Stimulated activated CD4-positive, alpha-beta T cell treated with anti-CD3 and anti-CD28 coated beads, Interleukin-1b, Interleukin-23, amount 100 ng/mL, for 24 hours (primary cell): Measurements from ENCODE around the gene MYO10.

Experiments used
- DNase-seq, 4 experiments: peaks; one replicate each; pipeline ENCODE4 v3.0.0-alpha.2; 2020; ENCODE audit warnings: low read depth in 4 of 4, low spot score in 1 of 4

Gene MYO10

GRCh38 chr5:16943846-16944678 lies 8.0 kb upstream of the MYO10 start:
- DNase-seq = no peak

GRCh38 chr5:16937503-16938161 lies 1.5 kb upstream of the MYO10 start:
- DNase-seq = no peak

DNA sequence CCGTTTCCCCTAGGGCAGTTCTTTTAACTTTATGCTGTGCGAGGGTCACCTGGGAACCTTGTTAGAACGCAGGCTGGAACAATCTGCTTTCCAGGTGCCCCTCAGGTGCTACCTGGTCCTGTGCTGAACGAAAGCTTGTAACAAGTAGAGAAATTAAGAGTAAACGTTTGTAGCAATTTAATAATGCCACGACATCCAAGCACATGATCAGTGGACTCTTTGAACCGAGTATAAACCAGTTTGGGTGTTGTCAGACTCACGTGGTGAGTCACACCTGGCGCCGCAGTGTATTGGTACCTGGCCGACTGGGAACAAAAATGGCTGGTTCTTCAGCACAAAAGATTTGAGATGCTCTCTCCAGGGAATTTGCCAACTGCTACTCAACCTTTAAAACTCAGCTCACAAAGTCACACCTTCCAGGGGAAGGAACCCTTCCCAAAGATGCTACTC lies 926 bp upstream of the MYO10 start:
- DNase-seq = no peak

GRCh38 chr5:16935231-16936149 lies 598 bp downstream of the MYO10 start:
- peak in 2 of 4 experiments; percentile 4 to 15 for DNase-seq

DNA sequence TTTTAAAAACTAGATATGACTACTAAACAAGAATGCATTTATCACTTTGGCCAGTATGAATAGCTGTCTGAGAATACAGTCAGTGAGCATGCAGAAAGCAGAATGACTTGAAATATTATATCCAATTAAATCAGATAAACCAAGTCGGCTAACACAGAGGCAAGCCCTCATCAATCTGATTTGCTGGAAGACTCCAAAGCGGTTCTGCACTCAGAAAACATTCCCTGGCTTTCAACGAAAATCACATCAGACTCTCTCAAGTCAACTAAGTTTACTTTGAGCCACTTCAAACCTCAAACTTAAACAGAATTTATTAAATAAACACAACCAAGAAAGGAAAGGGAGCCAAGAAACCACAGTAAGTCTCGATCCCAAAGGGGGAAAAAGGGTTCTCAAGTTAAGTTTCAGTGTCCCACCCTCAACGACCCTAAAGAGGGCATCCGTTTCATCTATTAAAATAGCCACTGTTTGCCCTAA lies 1.4 kb downstream of the MYO10 start:
- DNase-seq = no peak

DNA sequence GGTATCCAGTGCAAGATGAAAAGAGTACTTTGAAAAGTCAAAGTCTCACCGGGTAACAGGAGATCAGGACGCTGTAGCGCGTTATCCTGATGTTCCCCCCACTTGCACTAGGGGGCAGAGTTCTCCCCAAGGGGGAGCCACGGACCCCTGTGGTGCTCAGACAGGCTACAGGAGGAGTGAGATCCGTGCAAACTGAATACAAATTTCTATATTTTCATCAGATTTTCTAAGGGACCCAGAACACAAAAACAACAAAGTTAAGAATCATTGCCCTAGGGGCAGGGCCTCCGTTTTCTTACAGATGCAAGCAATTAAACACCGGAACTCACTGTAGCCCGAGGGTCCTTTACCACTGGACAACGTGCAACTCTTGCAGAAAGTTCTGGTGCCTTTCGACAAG lies 2.0 kb downstream of the MYO10 start:
- DNase-seq = peak in 2 of 4 experiments; percentile 8 to 24

DNA sequence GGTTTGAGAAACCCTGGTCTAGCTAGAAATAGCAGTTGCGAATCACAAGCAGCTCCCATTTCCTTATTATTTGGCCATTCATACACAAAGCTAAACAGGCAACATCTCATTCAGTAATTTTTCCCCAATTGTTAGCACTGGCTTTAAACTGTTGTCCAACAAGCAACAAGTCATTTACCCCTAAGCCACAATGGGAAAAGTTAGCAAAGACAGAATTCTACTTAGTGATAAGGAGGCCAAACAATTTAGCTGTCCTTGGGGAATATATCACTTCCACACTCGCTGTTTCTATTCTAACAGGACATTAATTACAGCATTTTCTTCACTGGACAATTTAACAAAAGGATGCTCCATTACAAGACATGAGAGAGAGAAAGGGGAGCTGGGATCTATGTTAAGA lies 2.8 kb downstream of the MYO10 start:
- DNase-seq = no peak

GRCh38 chr5:16932401-16932800 lies 3.7 kb downstream of the MYO10 start:
- DNase-seq = no peak

DNA sequence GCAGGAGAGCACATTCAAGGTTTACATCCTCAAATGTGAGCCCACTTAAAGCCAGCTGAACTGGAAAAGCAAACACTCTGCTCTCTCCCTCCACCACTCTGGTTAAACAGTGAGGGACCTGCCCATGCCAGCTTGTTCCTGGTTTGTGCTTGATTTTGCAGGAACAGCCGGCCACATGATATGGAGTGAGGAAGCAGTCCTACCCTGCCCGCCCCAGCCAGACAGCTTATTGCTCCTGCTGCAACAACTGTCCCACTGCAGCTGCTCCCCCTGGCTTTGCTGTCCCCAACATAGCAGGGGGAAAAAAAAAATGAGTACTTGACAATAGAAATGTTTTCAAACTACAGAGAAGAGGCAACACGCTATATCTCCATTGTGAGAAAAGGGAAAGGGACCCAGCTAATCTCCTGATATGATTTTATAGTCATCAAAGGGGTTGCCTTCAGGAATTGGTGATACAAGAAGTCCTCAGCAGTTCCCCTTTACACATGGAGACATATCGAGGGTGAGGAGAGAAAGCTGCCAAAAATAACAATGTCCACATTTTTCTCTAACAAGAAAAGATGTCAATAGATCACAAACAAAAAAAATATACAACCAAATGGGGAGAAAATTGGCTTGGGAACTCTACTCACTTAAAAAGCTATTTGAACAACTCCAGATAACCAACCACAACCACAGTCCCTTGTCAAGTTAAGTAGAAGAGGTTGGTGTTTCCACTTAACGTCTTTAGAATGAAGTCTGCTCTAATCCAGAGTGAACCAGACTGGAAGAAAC lies 4.6 kb downstream of the MYO10 start:
- no peak for DNase-seq

- DNase-seq = no peak
Measured at GRCh38 chr5:16930496-16930895, 5.6 kb downstream of the MYO10 start.

DNA sequence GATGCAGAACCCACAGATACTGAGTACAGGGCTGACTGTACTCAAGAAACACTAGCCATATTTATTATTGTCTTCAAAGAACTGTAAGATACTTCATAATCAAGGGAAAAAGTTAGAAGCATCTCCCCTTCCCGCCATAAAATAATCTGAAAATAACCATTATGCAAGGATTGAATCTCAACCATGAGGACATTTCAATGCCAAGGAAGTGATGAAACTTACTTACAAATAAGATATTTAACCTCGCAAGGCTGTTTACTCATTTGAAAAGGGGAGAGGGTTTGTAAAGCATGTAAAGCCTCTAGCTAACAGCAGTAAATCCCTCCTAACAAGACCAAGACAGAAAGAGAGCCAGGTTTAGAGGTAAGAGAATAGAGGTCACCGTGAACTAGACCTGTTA lies 6.3 kb downstream of the MYO10 start:
- DNase-seq = no peak

- DNase-seq = no peak
Measured at GRCh38 chr5:16929347-16929746, 6.7 kb downstream of the MYO10 start.

- DNase-seq = no peak
Measured at GRCh38 chr5:16927613-16928012, 8.5 kb downstream of the MYO10 start.

DNA sequence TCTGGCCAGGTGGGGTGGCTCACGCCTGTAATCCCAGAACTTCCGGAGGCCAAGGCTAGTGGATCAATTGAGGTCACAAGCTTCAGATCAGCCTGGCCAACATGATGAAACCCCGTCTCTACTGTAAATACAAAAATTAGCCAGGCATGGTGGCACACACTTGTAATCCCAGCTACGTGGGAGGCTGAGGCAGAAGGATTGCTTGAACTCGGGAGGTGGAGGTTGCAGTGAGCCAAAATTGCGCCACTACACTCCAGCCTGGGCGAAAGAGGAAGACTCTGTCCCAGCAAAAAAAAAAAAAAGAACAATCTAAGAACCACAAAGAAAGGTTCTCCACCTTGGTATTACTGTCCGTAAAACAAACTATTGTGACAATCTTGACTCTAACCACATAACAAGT lies 9.7 kb downstream of the MYO10 start:
- no peak for DNase-seq

DNA sequence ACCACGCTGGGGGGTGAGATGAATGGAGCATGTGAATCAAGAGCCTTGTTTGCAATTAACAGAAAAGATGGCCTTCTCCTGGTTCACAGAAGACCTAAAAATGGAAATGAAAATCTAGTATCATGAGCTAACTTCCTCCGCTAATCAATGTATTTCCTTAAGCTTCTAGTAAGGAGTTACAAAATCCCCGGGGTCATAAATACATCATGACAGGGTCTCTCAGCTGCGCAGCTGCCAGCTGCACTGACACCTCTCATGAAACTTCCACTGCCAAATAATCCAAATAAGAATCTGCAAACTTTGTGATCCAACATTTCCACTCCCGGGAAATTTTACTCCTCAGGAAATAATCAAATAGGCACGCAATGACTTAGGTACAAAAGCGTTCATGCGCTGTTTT lies 11.9 kb downstream of the MYO10 start:
- no peak for DNase-seq

- no peak for DNase-seq
Measured at GRCh38 chr5:16922430-16922829, 13.7 kb downstream of the MYO10 start.

DNA sequence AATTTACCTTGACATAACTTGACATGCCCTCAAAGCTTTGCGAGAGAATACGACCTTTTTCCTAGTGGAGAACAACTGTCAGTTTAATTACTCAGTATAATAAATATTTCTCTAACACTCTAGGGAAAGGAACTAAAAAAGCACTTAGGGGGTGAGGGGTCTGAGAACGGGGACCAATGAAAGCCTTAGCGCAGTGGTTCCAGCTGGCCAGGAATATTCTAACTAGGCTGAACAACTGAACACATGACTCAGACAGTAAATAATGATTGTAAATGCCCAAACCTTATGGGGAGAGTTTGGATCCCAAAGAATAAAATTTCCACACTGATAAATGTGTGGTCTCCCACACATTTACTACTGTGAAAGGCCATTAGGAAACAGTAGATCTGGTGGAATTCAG lies 14.9 kb downstream of the MYO10 start:
- DNase-seq = no peak

DNA sequence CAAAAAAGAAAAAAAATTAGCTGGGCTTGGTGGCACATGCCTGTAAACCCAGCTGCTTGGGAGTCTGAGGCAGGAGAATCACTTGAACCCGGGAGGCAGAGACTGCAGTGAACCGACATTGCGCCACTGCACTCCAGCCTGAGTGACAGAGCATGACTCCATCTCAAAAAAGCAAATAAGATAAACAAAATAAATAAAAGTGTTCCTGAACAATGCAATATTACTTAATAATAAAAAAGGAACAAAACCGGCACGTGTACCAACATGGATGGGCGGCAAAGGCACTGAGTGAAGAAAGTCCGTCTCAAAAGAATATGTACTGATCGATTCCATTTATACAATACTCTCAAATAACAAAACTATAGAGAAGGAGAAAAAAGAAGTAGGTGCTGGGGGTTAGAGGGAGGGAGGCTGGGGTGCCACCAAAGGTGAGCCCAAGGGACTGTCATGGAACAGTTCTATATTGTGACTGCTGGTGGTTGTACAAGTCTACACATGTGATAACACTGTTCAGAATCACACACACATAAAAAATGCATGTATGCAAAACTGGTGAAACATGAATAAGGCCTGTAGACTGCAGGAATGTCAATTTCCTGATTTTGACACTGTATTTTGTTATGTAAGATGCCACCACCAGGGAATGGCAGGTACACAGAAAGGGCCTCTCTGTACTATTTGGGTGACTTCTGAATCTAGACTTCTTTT lies 15.8 kb downstream of the MYO10 start:
- DNase-seq = no peak

DNA sequence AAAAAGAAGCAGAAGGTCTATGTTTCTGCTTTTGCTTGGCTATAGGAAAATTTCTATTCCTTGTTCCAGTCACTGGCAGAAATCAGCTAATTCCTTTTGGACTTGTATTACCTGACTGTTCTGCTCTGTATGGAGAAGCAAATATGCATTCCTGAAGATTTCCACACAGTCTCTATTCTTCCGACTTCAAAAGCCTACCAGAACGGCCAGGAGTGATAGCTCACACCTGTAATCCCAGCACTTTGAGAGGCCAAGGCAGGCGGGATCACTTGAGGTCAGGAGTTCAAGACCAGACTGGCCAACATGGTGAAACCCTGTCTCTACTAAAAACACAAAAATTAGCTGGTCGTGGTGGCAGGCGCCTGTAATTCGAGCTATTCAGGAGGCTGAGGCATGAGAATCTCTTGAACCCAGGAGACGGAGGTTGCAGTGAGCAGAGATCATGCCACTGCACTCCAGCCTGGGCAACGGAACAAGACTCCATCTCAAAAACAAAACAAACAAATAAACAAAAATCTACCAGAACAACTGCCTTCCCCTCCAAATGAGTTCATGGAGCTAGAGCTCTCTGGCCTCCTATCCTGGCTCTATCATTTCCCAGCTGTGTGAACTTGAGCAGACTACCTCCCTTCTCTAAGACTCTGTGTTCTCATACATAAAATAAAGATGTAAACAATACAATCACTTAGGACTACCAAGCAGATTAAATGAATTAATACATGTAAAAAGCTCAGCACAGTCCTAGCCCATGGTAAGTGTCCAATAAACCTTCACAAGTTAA lies 17.0 kb downstream of the MYO10 start:
- DNase-seq = no peak
